Fibroblast of peridontal ligament (primary cell): ENCODE data around the gene EPC2.
A peak's percentile ranks its signal among the peaks of the same experiment; 100 is the strongest.

Experiments used
- DNase-seq: peaks from one replicate; pipeline ENCODE4 v3.0.0-alpha.2; 2010; ENCODE audit errors: extremely low read depth

The EPC2 gene, protein sequence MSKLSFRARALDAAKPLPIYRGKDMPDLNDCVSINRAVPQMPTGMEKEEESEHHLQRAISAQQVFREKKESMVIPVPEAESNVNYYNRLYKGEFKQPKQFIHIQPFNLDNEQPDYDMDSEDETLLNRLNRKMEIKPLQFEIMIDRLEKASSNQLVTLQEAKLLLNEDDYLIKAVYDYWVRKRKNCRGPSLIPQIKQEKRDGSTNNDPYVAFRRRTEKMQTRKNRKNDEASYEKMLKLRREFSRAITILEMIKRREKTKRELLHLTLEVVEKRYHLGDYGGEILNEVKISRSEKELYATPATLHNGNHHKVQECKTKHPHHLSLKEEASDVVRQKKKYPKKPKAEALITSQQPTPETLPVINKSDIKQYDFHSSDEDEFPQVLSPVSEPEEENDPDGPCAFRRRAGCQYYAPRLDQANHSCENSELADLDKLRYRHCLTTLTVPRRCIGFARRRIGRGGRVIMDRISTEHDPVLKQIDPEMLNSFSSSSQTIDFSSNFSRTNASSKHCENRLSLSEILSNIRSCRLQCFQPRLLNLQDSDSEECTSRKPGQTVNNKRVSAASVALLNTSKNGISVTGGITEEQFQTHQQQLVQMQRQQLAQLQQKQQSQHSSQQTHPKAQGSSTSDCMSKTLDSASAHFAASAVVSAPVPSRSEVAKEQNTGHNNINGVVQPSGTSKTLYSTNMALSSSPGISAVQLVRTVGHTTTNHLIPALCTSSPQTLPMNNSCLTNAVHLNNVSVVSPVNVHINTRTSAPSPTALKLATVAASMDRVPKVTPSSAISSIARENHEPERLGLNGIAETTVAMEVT

GRCh38 chr2:148643998-148644882, at the start of gene EPC2:
Gene EPC2 (plus strand): TSS chr2:148644751. CDS start chr2:148645018, 267 bp downstream.
- peak; percentile 72 for DNase-seq

DNA sequence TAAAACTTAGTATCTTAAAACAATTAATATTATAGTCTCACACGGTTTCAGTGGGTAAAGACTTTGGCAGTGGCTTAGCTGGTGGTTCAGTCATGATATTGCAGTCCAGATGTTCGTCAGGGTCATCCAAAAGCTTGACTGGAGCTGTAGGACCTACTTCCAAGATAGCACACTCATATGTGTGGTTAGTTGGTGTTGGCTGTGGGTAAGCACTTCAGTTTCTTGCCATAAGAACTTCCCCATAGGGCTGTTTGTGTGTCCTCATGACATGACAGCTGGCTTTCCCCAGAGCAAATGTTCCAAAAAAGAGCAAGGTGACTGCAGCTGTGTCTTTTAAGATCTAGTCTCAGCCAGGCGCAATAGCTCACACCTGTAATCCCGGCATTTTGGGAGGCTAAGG, 48.5 kb upstream of the EPC2 start:
- no peak for DNase-seq

DNA sequence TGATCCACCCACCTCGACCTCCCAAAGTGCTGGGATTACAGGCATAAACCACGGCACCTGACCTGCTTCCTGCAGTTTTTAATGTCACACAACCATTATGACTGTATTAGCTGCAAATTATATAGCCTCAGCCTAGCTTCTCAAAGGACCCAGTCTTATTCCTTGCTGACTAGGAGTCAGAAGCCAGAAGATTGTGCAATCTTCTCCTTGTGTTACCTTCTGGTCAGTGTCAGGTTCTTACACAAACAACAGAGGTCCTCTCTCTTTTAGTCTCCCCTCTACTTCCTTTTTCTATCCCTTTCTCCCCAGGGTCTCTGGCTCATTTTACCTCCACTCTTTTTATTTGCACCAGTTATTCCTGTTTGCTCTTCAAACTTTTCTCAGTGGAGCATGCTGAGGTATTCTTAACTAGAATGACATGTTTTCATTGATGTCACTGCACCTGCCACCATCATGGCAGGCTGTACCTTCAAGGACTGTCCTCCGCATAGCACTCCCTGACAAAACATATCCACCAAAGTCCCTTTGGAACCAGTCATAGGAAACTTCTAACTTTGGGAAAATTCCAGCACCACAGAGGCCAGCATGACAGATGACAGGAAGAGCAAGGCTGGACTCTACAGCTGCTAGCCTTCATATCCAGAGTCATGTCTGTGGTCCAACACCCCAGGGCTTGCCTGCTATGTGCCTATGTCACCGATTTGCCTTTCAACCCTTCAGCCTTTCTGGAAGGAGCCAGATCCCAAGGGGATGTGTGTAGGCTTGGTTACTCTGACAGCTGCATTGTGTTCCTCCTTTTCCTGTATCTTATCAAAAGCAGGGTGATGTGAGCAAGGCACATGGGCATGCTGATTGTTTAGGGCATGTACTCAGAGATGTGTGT, 45.2 kb upstream of the EPC2 start:
- no peak for DNase-seq

DNA sequence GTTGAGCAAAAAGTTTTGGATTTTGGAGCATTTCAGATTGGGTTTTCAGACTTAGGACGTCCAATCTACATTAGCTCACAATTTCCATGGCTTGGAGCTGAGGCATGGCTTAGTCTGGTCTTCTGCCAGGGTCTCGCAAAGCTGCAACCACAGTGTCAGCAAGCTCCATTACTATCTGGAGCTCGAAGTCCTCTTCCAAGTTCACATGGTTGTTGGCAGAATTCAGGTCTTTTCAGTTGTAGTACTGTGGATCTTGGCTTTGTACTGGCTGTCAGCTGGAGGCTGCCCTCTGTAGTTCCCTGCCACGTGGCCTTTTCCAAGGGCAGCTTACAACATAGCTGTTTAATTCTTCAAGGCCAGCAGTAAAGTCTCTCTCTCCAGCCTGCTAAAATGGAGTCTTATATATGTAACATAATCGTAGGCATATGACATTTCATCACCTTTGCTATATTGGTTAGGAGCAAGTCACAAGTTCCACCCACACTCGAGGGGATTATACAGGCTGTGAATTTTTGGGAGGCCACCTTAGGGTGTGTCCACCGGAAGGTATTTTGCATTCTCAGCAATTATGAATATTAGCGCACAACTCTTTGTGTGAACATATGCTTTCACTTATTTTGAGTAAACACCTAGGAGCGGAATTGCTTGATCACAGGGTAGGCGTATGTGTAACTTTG, 41.5 kb upstream of the EPC2 start:
- DNase-seq: no peak

GRCh38 chr2:148603562-148603920, 41.0 kb upstream of the EPC2 start:
- no peak for DNase-seq

DNA sequence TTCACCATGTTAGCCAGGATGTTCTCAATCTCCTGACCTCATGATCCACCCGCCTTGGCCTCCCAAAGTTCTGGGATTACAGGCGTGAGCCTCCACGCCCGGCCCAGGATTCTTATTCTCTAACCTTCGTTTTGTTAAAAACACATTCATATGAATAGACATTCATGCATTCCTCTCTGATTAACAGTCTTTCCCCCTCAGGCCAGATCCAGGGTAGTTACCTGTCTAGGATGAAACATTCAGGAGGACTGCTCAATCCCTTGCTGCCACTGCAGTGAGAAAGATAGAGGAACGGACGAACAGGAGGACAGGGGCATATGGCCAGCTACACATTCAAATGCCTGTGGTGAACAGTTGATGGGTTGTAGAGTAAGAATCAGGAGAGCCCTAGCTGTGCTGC, 39.6 kb upstream of the EPC2 start:
- DNase-seq: no peak

DNA sequence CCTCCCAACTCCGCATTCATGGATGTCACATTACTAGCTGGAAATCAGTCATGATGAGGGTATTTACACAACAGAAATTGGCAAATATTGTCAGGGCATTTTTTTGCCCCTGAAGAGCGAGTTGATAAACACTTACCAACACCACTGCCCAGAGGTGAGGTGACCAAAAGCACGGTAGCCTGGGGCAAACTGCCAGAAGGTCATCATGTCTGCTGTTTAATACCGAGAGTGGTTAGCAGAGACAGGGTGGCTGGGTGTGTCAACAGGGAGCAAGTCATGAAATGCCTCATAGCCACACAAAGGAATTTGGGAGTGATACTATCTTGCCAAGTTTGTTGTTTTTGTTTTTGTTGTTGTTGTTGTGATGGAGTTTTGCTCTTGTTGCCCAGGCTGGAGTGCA, 37.0 kb upstream of the EPC2 start:
- no peak for DNase-seq

GRCh38 chr2:148613231-148614013, 31.1 kb upstream of the EPC2 start:
- no peak for DNase-seq

DNA sequence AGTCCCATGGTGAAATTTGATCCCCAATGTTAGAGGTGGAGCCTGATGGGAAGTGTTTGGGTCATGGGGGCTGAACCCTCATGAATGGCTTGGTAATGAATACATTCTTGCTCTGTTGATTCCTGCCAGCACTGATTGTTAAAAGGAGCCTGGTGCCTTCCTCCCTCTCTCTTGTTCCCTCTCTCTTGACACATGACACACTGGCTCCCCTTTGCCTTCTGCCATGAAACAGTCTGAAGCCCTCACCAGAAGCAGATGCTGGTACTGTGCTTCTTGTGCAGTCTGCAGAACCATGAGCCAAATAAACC, 30.6 kb upstream of the EPC2 start:
- peak; percentile 29 for DNase-seq

DNA sequence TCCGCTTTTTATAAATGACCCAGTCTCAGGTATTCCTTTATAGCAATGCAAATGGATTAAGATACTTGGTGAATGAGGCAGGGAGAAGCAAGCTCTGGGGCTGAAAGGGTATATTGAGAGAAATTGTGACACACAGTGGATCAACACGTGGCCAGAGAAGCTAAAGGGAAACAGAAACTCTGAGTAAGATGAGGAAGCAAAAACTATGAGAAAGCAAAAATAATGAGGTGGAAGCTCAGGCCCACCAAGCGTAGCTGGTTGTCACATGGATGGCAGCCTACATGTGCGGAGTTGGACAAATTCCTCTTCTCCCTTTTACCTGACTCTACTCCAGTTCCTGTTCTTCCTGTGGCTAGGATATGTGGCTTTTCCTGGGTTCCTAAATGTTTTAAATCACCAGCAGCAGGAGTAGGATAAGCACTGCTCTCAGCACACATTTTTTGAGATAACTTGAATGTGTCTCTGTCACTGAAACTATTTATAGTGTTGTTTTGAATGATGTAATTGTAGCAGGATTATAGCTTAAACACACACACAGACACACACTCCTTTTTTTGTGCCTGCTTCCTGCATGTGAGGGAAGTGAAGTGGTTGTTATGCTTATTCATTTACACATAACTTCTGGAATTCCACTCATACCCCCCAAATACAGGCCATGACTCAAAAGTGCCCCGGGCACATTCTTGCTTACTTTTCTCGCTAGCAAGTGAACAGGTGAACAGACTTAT, 30.1 kb upstream of the EPC2 start:
- DNase-seq: peak; percentile 17

DNA sequence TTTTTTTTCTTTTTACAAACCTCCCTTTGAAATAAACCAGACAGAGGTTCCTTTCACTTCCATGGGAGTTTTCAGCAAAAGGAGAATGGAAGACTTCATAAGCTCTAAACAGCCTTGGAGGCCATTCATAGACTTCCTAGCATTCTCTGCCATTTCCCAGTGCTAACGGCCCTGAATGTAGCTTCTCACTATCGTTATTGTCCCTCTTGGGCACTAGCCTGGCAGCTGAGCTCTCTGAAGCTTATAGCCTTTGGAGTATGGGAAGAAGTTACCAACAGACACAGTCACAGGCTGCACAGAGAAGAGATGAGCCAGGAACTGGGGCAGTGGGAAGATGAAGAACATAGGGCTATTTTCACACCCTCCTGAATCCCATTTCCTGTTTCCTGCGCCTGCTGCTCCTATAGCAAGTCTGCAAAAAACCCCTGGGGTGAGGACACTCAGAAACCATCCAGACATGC, 29.1 kb upstream of the EPC2 start:
- no peak for DNase-seq

- DNase-seq: no peak
Measured at GRCh38 chr2:148616662-148617061, 27.9 kb upstream of the EPC2 start.

DNA sequence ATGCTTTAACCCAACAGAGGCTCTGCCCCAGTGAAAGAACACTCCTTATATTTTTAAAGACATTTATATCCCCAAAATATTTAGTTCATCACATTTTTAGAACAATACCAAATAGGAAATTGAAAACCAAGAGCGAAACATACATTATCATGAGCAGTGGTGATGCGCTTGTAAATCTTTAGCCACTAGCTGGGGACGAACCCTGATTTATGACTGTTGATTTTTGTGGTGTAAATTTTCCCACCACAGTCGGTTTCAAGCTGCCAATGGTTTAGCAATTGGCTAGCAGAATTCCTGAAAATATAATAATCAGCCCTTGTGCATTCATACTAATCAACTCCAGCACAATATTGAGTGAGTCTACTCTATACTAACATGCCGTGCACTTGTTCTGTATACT, 27.3 kb upstream of the EPC2 start:
- no peak for DNase-seq

GRCh38 chr2:148619560-148620195, 24.9 kb upstream of the EPC2 start:
- no peak for DNase-seq

GRCh38 chr2:148622366-148622765, 22.2 kb upstream of the EPC2 start:
- no peak for DNase-seq

DNA sequence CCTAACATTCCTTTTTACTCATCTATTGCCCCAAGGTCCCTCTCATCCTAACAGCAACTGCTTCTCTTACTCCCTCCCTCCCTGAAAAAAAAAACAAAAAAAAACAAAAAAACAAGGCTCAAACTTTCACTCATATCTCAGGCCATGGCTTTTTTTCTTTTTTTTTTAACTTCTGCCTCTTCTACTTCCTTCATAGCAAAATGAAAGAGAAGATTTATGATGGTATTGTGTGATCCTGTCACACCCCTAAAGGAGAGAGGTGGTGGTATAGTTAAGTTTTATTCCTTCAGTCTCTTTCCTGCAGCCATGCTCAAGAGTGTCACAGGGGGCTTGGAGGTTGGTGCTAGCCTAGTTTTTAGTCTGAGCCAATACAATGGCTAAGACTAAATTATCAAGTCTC, 21.5 kb upstream of the EPC2 start:
- DNase-seq: no peak

DNA sequence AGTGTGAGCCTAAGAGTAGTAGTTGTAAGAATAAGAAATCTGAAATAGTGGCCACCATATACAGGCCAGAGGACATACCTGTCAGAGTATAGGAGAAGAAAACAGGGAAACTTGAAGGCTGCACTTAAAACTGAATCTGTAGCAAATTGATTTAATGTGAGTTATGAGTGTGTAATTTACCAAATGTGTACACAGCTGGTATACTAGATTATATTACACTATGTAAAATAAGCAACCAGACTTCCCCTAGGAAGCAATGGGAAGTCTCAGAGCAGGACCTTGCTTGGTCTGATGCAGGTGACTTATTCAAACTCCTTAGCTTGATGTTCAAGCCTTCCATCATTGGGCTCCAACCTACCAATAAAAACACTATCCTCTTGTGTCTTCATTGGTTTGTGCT, 17.3 kb upstream of the EPC2 start:
- DNase-seq: no peak

- DNase-seq: no peak
Measured at GRCh38 chr2:148634749-148635148, 9.8 kb upstream of the EPC2 start.

DNA sequence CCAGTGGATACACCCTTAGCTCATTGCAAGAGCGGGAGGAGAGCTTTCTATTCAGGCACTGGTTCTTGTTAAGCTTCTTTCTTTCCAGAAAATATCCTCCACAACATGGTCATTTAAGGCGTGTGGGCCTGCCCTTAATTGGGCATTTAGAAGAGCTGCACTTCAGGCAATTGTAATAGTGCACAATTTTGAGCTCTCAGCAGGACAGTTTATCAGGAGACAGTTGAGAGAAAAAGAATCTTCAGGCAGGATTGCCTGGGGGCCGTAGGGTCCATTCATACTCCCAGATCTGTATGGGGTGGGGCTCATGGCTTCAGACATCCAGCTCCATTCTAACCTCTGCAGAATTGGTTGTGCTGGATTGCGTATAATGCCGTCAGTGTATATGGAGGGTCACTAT, 6.0 kb upstream of the EPC2 start:
- DNase-seq: no peak
